Measurements from ENCODE around the gene BCHE. TPM values are rescaled to one million over a fixed set of nuclear protein-coding genes. Genes with fewer than 3 reads are reported as not detected.
A peak's percentile ranks its signal among the peaks of the same experiment; 100 is the strongest.
"Not testable (repeated sequence)": the region's sequence is repeated elsewhere in the genome, so short reads cannot be mapped to it uniquely, and the experiment has no call there.

Gene BCHE
- polyA plus RNA-seq, 3 donors, result 7.3 to 10.3 (median 8.2) TPM

DNA sequence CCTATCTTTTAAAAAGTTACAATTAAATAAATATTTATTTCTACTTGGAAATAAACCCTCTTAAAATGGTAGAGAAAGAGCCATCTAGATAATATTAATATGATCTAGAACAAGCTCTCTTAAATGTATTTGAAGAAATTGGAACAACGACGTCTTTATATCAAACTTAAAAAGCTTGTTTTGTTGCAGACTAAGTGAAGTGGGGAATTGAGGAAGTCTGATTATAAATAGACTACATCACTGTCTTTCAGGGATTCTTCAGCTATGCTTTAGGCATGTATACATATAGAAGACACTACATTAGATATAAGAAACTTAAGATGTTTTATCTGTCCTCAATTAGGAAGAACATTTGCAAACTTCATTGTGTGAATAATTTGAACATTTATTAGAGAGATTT lies 1.8 kb downstream of the BCHE start:
- no peak for DNase-seq (ENCODE audit: extremely low read depth in 1 of 11, low read depth in 9 of 11, low spot score in 4 of 11)

DNA sequence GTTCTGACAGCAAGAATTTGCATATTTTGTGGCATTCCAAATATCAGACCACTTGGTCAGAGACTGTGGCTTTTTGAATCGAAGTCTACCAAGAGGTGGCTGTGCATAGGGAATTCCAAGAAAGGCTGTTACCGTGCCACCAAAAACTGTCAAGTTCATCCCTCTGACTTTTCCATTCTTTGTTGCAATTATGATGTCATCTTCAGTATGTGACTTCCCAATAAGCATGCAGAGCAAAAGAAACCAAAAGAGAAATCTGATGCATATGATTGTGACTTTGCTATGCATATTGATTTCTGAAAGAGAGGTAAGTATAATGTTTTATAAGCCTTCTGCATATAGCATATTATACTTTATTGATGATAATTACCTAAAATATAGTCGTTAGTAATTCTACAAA lies 6.5 kb downstream of the BCHE start:
- DNase-seq (ENCODE audit: extremely low read depth in 1 of 11, low read depth in 9 of 11, low spot score in 4 of 11), result no peak

DNA sequence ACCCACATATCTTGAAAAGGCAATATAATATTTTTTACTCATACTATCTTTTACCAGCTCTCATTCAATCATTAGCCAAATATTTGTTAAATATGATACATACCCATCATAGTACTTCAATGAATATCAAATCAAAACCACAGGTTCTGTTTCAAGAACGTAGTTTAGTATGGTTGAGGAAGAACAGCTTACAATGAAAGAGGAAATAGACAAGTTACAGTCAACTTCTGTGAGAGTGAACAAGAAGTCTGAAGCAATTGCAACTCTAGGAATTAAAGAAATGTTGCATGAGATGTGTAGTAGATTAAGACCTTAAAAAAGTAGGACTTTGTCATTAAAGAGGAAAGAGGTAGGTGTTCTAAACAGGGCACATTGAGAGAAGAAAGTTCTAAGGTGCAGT lies 9.3 kb downstream of the BCHE start:
- no peak for DNase-seq (ENCODE audit: extremely low read depth in 1 of 11, low read depth in 9 of 11, low spot score in 4 of 11)

DNA sequence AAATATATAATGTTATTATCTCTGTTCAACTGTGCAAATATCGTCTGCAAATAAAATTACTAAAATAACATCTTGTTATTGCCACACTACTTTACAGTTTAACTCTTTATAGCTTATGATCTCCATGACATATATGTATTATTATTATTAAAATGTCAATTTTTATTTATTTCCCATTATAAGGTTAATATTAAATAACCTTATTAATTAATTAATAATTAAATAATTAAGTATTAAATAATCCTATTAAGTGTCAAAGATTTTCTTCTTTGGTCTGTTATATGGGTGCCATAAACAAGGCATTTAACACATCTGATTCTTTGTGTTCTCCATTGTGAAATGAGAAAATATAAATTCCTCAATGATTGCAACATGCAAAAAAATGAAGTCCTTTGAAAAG lies 10.0 kb downstream of the BCHE start:
- DNase-seq (ENCODE audit: extremely low read depth in 1 of 11, low read depth in 9 of 11, low spot score in 4 of 11), result no peak

DNA sequence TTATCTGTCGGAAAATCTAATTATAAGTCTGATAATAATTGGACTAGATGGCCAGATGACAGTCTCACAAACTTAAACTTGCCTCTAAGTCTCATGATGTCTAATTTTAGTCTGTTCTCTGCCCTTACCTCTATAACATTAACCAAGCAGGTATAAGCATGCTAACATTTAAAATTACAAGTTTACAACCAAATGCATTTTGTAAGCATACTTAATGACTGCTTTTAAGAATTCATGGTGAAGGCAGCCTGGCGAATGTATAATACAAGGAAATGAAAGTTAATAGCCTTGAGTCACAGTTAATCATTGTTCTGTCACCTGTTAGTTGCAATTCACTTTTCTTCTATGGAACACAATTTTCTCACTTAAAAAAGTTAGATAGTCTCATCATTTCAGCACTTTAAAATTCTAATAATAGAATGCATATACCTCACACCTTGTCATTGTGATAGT lies 16.5 kb downstream of the BCHE start:
- no peak for DNase-seq (ENCODE audit: extremely low read depth in 1 of 11, low read depth in 9 of 11, low spot score in 4 of 11)

DNA sequence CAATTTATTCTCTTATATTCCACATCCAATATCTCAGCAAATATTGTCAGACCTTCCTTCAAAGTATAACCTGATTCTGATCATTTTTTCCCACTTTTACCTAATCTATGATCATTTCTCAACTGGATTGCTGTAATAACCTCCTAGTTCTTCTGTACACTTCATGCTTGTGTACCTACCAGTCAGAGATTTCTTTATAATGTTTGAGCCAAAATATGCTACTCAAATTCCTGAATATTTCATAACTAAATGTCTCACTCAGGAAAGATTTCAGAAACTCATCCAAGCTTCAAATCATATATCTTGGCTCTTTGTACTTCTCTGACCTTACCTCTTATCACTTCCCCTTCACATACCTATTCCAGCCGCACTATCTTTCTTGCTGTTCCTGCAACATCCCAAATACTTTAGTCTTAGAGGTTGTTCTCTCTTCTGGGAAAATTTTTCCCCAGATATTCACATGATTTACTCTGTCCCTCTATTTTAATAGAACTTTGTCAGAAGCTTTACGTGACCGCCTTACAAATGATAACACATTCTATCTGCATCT lies 20.0 kb downstream of the BCHE start:
- DNase-seq (ENCODE audit: extremely low read depth in 1 of 11, low read depth in 9 of 11, low spot score in 4 of 11), result no peak

DNA sequence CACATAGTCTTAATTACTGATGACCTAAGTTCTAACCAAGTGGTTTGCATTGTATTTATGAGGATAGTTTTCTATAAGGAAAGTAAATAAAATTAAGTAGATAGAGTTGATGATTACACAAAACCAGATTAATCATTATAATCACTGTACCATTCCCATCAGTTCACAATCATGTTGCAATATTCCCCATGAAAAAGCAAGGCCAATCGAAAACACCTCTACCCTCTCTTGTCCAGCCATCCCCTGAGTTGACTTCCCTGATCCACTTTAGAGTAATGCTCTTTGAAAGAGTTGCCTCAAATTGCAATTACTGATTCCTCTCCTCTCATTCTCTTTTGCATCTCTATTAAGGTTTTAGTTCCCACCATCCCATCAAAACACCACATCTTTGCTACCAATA lies 21.0 kb downstream of the BCHE start:
- DNase-seq (ENCODE audit: extremely low read depth in 1 of 11, low read depth in 9 of 11, low spot score in 4 of 11), result no peak

DNA sequence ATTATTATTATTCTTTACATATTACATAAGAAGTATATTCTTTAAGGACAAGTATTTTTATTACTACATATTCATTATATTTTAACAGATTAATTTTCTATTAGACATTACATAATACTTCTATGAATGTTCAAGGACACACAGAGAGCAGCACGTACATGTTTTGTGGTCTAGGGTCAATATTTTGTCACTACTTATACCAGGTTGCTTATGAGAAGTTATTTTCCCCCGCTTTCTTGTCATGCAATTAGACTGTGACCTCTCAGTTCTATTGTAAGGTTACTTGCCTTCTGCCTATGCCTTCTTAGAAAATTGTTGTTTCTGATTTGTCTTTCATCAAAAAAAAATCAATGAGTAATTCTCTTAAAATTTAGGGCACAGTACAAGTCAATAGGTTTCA lies 21.5 kb downstream of the BCHE start:
- no peak for DNase-seq (ENCODE audit: extremely low read depth in 1 of 11, low read depth in 9 of 11, low spot score in 4 of 11)

DNA sequence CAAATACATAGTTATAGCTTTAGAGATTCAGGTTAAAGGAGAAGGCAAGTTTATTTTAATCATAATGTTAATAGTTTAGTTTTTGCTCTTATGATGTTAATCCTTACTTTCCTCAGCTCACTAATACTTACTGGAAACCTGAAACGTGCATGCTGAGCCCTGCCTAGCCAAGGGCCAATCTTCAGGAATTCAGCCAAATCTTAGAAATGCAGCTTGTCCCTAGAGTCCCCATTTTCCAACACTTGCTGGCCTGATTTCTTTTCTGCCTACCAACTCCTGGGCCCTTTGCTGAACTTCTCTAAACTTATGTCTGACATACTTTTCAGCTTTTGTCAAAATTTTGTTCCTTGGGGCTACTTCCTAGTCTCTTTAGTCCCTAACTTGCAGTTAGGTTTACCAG lies 22.8 kb downstream of the BCHE start:
- no peak for DNase-seq (ENCODE audit: extremely low read depth in 1 of 11, low read depth in 9 of 11, low spot score in 4 of 11)

DNA sequence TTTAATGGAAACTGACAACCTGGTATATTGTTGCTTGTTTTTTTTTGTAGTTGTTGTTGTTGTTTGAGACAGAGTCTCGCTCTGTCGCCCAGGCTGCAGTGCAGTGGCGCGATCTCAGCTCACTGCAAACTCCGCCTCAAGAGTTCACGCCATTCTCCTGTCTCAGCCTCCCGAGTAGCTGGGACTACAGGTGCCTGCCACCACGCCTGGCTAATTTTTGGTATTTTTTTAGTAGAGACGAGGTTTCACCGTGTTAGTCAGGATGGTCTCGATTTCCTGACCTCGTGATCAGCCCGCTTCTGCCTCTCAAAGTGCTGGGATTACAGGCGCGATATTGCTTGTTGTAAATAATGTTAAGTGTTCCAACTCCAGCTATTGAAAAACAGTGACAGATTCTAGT lies 29.3 kb downstream of the BCHE start:
- DNase-seq (ENCODE audit: extremely low read depth in 1 of 11, low read depth in 9 of 11, low spot score in 4 of 11), result not testable (repeated sequence)

DNA sequence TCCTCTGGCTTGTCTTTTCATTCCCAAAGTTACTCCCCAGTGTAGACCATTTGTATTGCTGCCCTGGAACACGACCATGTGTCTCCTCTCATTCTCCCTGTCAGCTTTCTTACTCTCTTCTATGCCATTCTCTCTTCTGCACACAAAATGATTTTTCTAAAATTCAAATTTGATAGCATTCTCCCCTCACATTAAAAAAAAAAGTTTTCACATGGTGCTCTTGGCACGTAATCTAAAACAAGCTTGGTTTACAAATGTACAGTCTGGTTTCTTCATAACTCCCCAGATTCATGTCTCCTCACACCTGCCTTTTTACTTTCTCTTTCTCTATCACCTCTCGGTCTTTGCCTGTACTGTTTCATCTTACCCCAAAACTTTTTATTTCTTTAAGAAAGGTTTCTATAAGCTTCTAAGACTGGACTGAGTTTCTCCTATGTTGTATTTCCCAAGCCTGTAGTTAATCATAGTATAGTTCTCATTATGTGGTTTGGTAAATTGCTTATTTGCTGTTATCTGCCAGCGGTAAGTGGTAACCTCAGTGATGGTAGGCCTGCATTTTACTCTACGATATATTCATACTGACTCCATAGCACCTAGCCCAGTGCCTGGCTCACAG lies 31.2 kb downstream of the BCHE start:
- DNase-seq (ENCODE audit: extremely low read depth in 1 of 11, low read depth in 9 of 11, low spot score in 4 of 11), result no peak

DNA sequence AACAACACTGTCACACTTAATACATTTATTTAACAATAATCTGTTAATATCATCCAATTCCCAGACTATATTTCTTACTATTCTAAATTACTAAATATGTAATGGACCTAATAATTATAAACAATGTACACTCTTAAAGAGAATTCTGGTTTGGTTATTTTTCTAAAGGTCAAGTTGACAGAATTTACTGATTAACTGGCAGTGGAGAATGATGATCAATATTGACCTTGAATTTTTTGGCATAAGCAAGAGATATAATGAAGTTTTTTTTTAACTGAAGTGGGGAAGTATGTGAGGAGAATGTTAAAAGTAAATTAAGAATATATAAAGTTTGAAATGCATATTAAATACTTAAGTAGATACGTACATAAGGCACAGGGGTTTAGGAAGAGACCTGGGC lies 33.8 kb downstream of the BCHE start:
- no peak for DNase-seq (ENCODE audit: extremely low read depth in 1 of 11, low read depth in 9 of 11, low spot score in 4 of 11)

DNA sequence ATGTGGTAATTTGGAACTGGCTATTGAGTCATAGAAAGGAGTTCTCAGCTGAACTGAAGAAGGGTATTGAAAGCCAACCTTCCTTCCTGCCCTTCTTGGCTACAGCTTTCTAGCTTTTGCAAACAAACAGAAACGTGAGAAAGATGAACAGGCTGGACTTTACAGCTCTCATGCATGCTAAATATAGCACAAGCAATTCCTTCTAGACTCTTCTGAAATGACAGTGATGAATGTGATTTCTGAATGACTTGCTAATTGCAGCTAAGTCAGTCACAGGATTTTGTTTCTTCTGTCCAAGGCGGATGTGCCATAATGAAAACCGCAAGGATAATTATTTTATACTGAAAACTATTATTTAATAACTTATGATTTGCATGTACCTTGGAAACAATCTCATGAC lies 36.3 kb downstream of the BCHE start:
- DNase-seq (ENCODE audit: extremely low read depth in 1 of 11, low read depth in 9 of 11, low spot score in 4 of 11), result peak in 5 of 11 donors; percentile 2 to 9 (median 5)

DNA sequence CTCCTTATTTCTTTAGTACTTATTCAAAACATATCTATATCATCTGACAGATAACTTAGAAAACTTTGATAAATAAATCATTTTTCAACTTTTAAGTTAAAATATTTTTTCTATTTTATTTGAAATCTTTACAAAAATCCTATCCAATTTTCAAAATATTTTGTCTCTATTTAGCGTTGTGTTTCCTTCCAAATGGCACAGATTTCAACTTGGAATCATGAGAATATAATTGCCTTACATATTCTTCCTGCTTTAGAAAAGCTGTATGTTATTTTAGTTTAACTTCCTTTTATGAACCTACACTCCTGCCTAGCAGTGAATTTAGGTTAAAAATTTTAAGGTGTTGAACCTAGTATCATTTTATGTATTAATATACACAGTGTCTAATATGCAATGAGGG lies 38.2 kb downstream of the BCHE start:
- DNase-seq (ENCODE audit: extremely low read depth in 1 of 11, low read depth in 9 of 11, low spot score in 4 of 11), result no peak

DNA sequence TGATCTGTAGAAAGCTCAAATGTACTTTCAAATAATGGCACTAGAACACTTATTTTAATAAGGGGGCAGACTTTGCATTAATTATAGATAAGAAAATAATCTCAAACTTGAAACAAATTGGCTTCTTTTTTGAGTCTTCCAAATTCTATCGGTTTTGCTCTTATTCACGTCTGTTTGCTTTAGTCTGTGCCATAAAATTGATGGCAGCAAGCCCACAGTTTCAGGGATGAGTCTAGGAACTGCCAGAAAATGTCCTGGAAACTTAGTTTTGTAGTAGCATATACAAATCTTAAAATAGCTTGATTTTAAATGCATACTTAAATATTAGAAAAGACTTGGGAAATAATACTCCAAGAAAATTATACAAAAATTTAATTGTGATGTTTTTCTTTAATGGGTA lies 39.7 kb downstream of the BCHE start:
- DNase-seq (ENCODE audit: extremely low read depth in 1 of 11, low read depth in 9 of 11, low spot score in 4 of 11), result no peak

DNA sequence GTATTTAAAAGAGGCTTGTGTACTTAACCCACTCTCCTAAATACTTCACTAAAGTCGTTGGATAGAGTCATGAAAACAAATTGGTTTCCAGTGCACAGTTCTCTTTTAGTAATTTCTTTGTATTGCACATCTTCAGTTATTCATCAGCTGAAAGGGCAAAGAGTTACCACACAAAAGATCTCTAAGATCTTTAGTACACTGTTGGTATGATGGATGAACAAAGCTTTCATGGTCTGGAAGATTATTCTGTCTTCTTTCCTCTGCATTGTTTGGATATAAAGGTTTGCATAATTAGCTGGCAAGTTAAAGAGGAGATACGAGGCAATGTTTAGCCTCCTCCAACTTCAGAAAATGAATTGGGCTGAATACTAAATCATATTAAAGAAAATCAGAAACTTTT lies 40.5 kb downstream of the BCHE start:
- no peak for DNase-seq (ENCODE audit: extremely low read depth in 1 of 11, low read depth in 9 of 11, low spot score in 4 of 11)

DNA sequence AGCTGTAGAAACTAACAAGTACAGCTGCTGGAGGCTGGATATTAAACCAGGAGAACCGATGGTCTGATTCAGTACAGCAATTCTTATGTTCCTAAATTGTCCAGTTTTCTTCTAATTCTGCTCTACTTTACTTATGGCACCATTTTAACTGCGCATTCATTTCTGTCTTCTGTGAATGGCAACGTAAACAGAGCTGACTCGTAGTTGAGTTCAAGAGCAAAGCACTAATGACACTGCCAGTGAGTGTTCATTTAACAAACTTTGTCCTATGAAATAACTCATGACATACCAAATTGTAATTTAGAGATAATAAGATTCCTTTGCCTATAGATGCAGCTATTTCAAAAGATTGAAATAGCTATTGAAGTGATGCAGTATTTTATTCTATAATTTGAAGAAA lies 48.7 kb downstream of the BCHE start:
- DNase-seq (ENCODE audit: extremely low read depth in 1 of 11, low read depth in 9 of 11, low spot score in 4 of 11), result no peak

DNA sequence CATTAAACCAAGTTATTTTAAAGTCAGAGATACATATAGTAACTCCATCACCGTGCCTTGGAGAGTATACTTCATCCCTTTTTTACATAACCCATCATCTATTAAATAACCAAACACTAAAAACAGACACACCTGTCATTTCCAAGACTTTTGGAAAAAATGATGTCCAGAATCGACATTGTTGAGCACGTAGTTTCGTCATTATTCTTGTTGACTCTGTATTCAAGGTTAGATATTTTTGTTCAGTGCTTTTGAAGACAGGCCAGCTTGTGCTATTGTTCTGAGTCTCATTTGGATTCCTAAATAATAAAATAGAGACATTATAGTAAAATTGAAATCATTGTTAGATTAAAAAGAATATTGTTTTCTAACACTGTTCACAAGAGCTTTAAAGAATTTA lies 51.2 kb downstream of the BCHE start:
- DNase-seq (ENCODE audit: extremely low read depth in 1 of 11, low read depth in 9 of 11, low spot score in 4 of 11), result no peak

DNA sequence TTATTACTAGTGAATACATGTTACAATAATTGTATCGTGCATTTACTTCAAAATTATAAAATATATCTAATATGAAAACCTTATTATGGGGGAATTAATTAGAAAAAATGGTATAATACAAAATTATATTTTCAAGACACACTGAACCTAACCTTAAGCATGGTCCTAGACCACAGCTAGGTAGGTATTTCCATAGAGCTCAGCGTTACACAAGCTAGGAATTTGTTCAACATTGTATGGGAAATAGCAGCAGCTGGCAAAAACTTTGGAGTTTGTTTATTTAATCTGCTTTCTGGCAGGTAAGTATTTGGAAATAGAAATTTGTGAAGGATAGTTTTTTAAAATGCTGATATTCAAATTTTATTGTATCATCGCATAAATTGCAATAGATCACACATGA lies 52.9 kb downstream of the BCHE start:
- no peak for DNase-seq (ENCODE audit: extremely low read depth in 1 of 11, low read depth in 9 of 11, low spot score in 4 of 11)

DNA sequence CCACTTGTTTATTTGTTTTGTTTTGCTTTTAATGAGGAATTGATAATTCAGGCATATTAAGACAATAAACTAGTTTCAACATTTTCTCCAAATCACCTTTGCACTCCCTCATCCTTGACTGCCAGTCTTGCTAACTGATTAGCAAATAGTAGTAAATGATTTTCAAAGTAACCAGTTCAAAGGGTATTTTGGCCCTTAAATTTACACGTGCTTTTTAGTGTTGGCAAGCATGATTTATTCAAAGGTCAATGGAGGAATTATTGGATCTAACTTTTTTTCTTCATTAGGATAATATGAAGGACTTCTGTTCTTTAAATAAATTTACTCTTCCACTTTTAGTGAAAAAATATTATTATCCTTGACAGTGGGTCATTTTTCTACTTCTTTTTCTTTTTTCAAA lies 53.8 kb downstream of the BCHE start:
- DNase-seq (ENCODE audit: extremely low read depth in 1 of 11, low read depth in 9 of 11, low spot score in 4 of 11), result no peak

DNA sequence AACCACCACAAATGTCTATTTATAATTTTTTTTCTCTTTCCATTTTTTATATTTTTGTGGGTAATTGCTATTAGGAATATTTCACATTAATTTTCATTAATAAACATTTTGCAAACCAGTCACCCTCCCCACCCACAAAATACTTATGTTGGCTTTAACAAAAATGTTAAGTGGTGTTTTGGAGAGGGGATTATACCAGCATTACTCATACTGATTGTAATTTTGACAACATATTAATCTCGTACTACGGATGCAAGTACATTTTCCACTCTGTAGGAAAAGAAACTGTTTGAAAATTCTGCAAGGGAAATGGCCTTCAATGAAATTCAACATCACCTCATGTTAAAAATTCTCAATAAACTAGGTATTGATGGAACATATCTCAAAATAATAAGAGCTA lies 58.3 kb downstream of the BCHE start:
- DNase-seq (ENCODE audit: extremely low read depth in 1 of 11, low read depth in 9 of 11, low spot score in 4 of 11), result no peak
